HCT116 (cell line): Measurements from ENCODE around the gene DTWD2.

Experiments used
- EZH2phosphoT487 ChIP-seq: fragments of 200-600 bp; IDR thresholded peaks from 2 replicates; pipeline ENCODE4 v1.6.1; 2018; ENCODE audit warnings: antibody characterized with exemption, borderline replicate concordance
- FOSL1 ChIP-seq: IDR thresholded peaks from 2 replicates; pipeline ENCODE4 v1.6.1; 2012; ENCODE audit warnings: low read depth
- JUND ChIP-seq: IDR thresholded peaks from 2 replicates; pipeline ENCODE4 v1.6.1; 2012
- POLR2A ChIP-seq: IDR thresholded peaks from 2 replicates; pipeline ENCODE4 v1.7.0; 2011; ENCODE audit warnings: borderline replicate concordance; ENCODE audit not compliant: insufficient read depth, insufficient read length; ENCODE audit errors: extremely low read depth
- POLR2AphosphoS5 ChIP-seq: IDR thresholded peaks from 2 replicates; pipeline ENCODE4 v1.6.1; 2011; ENCODE audit warnings: mild to moderate bottlenecking, low read depth, low read length, moderate library complexity
- SIN3A ChIP-seq: IDR thresholded peaks from 2 replicates; pipeline ENCODE4 v1.6.1; 2012; ENCODE audit warnings: low read depth
- SP1 ChIP-seq: IDR thresholded peaks from 2 replicates; pipeline ENCODE4 v1.6.1; 2012; ENCODE audit warnings: low read depth
- YY1 ChIP-seq: IDR thresholded peaks from 2 replicates; pipeline ENCODE4 v1.6.1; 2011; ENCODE audit warnings: low read length, low read depth, moderate library complexity, mild to moderate bottlenecking; ENCODE audit not compliant: insufficient replicate concordance; ENCODE audit errors: extremely low read depth
- TF ChIP-seq, protein P1 (sequence below), 3 experiments: fragments of 200-600 bp in 1 of 3; sonication (generic) in 1 of 3; IDR thresholded peaks in 2 of 3; conservative IDR thresholded peaks in 1 of 3; 2 replicates each; pipeline ENCODE4 v1.5.1; 2012 to 2017; ENCODE audit warnings: low read depth in 2 of 3, low read length in 2 of 3, antibody characterized with exemption in 1 of 3, borderline replicate concordance in 1 of 3, control low read depth in 1 of 3, mild to moderate bottlenecking in 1 of 3, mixed read lengths in 1 of 3, mixed run types in 1 of 3, moderate library complexity in 1 of 3; ENCODE audit not compliant: insufficient read depth in 1 of 3
- TF ChIP-seq, protein P2 (sequence below): IDR thresholded peaks from 2 replicates; pipeline ENCODE4 v1.6.1; 2012
- TF ChIP-seq, protein P3 (sequence below): IDR thresholded peaks from 2 replicates; pipeline ENCODE4 v1.6.1; 2011; ENCODE audit warnings: mild to moderate bottlenecking, low read length, moderate library complexity; ENCODE audit not compliant: insufficient replicate concordance; ENCODE audit errors: extremely low read depth
- TF ChIP-seq, protein P4 (sequence below): IDR thresholded peaks from 2 replicates; pipeline ENCODE4 v1.6.1; 2012
- TF ChIP-seq, protein P5 (sequence below): IDR thresholded peaks from 2 replicates; pipeline ENCODE4 v1.6.1; 2012; ENCODE audit warnings: low read depth

DNA sequence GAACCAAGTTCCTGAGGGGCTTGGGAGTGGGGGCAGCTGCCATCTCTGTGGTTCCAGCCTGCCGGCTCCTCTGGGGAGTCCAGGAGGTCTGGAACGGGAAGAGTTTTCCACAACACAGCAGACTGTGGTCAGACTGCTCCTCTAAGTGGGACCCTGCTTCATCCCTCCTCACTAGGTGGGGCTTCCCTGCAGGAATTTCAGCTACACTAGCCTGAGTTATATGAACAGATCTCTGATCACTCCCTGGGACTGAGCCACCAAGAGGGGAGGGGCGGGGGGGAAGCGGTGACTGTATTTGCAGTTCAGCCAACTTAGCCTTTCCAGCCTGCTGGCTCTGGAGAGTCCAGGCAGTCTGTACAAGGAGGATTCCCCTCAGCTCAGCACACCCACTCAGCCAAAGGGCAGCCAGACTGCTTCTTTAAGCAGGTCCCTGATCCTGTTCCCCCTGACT, 19.4 kb downstream of the DTWD2 start:
- TF ChIP-seq, protein P1, sequence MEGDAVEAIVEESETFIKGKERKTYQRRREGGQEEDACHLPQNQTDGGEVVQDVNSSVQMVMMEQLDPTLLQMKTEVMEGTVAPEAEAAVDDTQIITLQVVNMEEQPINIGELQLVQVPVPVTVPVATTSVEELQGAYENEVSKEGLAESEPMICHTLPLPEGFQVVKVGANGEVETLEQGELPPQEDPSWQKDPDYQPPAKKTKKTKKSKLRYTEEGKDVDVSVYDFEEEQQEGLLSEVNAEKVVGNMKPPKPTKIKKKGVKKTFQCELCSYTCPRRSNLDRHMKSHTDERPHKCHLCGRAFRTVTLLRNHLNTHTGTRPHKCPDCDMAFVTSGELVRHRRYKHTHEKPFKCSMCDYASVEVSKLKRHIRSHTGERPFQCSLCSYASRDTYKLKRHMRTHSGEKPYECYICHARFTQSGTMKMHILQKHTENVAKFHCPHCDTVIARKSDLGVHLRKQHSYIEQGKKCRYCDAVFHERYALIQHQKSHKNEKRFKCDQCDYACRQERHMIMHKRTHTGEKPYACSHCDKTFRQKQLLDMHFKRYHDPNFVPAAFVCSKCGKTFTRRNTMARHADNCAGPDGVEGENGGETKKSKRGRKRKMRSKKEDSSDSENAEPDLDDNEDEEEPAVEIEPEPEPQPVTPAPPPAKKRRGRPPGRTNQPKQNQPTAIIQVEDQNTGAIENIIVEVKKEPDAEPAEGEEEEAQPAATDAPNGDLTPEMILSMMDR (IDR thresholded peaks at IDR 0.05 in 2 of 3, conservative IDR thresholded peaks at IDR 0.05 in 1 of 3; ENCODE audit: borderline replicate concordance in 1 of 3, insufficient read depth in 1 of 3, low read depth in 2 of 3, low read length in 2 of 3) = no peak
- TF ChIP-seq EZH2phosphoT487 = no peak
- TF ChIP-seq POLR2A = no peak
- no peak for TF ChIP-seq JUND
- TF ChIP-seq YY1 = no peak
- TF ChIP-seq, protein P2, sequence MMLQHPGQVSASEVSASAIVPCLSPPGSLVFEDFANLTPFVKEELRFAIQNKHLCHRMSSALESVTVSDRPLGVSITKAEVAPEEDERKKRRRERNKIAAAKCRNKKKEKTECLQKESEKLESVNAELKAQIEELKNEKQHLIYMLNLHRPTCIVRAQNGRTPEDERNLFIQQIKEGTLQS = no peak
- no peak for TF ChIP-seq SP1
- TF ChIP-seq FOSL1 = no peak
- no peak for TF ChIP-seq POLR2AphosphoS5
- TF ChIP-seq, protein P3, sequence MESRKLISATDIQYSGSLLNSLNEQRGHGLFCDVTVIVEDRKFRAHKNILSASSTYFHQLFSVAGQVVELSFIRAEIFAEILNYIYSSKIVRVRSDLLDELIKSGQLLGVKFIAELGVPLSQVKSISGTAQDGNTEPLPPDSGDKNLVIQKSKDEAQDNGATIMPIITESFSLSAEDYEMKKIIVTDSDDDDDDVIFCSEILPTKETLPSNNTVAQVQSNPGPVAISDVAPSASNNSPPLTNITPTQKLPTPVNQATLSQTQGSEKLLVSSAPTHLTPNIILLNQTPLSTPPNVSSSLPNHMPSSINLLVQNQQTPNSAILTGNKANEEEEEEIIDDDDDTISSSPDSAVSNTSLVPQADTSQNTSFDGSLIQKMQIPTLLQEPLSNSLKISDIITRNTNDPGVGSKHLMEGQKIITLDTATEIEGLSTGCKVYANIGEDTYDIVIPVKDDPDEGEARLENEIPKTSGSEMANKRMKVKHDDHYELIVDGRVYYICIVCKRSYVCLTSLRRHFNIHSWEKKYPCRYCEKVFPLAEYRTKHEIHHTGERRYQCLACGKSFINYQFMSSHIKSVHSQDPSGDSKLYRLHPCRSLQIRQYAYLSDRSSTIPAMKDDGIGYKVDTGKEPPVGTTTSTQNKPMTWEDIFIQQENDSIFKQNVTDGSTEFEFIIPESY = no peak
- TF ChIP-seq, protein P4, sequence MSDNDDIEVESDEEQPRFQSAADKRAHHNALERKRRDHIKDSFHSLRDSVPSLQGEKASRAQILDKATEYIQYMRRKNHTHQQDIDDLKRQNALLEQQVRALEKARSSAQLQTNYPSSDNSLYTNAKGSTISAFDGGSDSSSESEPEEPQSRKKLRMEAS = no peak
- TF ChIP-seq SIN3A = no peak
- TF ChIP-seq, protein P5, sequence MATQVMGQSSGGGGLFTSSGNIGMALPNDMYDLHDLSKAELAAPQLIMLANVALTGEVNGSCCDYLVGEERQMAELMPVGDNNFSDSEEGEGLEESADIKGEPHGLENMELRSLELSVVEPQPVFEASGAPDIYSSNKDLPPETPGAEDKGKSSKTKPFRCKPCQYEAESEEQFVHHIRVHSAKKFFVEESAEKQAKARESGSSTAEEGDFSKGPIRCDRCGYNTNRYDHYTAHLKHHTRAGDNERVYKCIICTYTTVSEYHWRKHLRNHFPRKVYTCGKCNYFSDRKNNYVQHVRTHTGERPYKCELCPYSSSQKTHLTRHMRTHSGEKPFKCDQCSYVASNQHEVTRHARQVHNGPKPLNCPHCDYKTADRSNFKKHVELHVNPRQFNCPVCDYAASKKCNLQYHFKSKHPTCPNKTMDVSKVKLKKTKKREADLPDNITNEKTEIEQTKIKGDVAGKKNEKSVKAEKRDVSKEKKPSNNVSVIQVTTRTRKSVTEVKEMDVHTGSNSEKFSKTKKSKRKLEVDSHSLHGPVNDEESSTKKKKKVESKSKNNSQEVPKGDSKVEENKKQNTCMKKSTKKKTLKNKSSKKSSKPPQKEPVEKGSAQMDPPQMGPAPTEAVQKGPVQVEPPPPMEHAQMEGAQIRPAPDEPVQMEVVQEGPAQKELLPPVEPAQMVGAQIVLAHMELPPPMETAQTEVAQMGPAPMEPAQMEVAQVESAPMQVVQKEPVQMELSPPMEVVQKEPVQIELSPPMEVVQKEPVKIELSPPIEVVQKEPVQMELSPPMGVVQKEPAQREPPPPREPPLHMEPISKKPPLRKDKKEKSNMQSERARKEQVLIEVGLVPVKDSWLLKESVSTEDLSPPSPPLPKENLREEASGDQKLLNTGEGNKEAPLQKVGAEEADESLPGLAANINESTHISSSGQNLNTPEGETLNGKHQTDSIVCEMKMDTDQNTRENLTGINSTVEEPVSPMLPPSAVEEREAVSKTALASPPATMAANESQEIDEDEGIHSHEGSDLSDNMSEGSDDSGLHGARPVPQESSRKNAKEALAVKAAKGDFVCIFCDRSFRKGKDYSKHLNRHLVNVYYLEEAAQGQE = no peak
